Hepatic stellate cell (primary cell): ENCODE results near the gene KDELR1.
"Not testable (repeated sequence)": the region's sequence is repeated elsewhere in the genome, so short reads cannot be mapped to it uniquely, and the experiment has no call there.

Source experiments
- DNase-seq: peaks from one replicate; pipeline ENCODE4 v3.0.0; 2011; ENCODE audit warnings: low spot score

Gene KDELR1

GRCh38 chr19:48397263-48398101 lies 6.1 kb upstream of the KDELR1 start:
- DNase-seq: no peak

GRCh38 chr19:48396824-48397176 lies 5.4 kb upstream of the KDELR1 start:
- no peak for DNase-seq

- DNase-seq: no peak
These were observed 4.9 kb upstream of the KDELR1 start for GRCh38 chr19:48396016-48396823.

- no peak for DNase-seq
These were observed 4.1 kb upstream of the KDELR1 start for GRCh38 chr19:48395499-48395898.

GRCh38 chr19:48395170-48395455 lies 3.8 kb upstream of the KDELR1 start:
- no peak for DNase-seq

GRCh38 chr19:48394331-48395169 lies 3.2 kb upstream of the KDELR1 start:
- no peak for DNase-seq

GRCh38 chr19:48393559-48394330 lies 2.4 kb upstream of the KDELR1 start, which contains the start of gene GRIN2D:
TSS of gene GRIN2D (plus strand) at chr19:48393668. CDS start at chr19:48398393, 4,725 bp downstream.
- peak; percentile 51 for DNase-seq

GRCh38 chr19:48392860-48393558 lies 1.7 kb upstream of the KDELR1 start:
- DNase-seq: no peak

GRCh38 chr19:48392006-48392344 lies 624 bp upstream of the KDELR1 start:
- DNase-seq: not testable (repeated sequence)

- DNase-seq: peak; percentile 78
These were observed 907 bp downstream of the KDELR1 start for GRCh38 chr19:48390188-48391099.

- no peak for DNase-seq
These were observed 4.4 kb downstream of the KDELR1 start for GRCh38 chr19:48386981-48387380.

GRCh38 chr19:48385461-48386087 lies 5.8 kb downstream of the KDELR1 start:
- DNase-seq: no peak

- no peak for DNase-seq
These were observed 9.1 kb downstream of the KDELR1 start for GRCh38 chr19:48382286-48382685.

- DNase-seq: no peak
These were observed 10.0 kb downstream of the KDELR1 start for GRCh38 chr19:48381178-48381950.

- DNase-seq: no peak
These were observed 12.3 kb downstream of the KDELR1 start for GRCh38 chr19:48379058-48379457.

GRCh38 chr19:48378194-48378570 lies 13.2 kb downstream of the KDELR1 start:
- no peak for DNase-seq

- no peak for DNase-seq
These were observed 17.8 kb downstream of the KDELR1 start for GRCh38 chr19:48373567-48373966.

- no peak for DNase-seq
These were observed 18.4 kb downstream of the KDELR1 start for GRCh38 chr19:48372904-48373303.

- not testable (repeated sequence) for DNase-seq
These were observed 19.6 kb downstream of the KDELR1 start for GRCh38 chr19:48371771-48372170.
